ENCODE measurements around the gene NF2. TPM values are rescaled to one million over a fixed set of nuclear protein-coding genes. Genes with fewer than 3 reads are reported as not detected.

NF2 gene
- polyA plus RNA-seq, 3 donors, result 7.7 to 15.5 (median 8.4) TPM

DNA sequence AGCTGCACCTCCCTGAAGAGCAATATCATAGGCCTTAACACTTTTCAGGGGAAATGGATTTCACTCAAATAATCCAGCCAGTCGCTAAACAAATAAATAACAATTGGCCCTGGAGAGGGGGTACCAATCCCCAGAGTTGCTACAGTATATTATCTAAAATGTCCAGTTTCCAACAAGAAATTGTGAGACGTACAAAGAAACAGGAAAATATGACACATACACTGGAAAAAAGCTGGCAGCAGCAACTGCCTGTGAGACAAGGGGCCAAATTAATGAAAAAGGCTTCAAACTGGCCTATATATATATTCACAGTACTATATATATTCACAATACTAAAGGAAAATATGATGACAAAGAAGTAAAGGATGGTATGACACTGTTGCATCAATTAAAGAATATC lies 4.0 kb downstream of the NF2 start:
- peaks cover 30% of the 10 kb centered on the region for H4K20me1 ChIP-seq (ENCODE audit: insufficient read depth, low read length)
- H3K27ac Mint-ChIP-seq, result no peak overlapping the region
- no peak overlapping the region for H3K4me2 ChIP-seq (replicated peaks; ENCODE audit: extremely low read depth, low read length, poor library complexity, severe bottlenecking)
- H3K27ac ChIP-seq (ENCODE audit: low read depth in 1 of 2, low read length in 2 of 2), result no peak overlapping the region
- H3K36me3 Mint-ChIP-seq, result peaks cover 3 to 16% of the 10 kb centered on the region in 2 donors
- no peak overlapping the region for H3K4me3 Mint-ChIP-seq
- no peaks in the 10 kb centered on the region for H3K27me3 Mint-ChIP-seq (ENCODE audit: low read depth in 3 of 3)
- peaks cover 0 to 10% of the 10 kb centered on the region in 2 donors for H3K9me3 ChIP-seq (replicated peaks in 1 of 2; ENCODE audit: control insufficient read depth in 1 of 2, insufficient read depth in 1 of 2, low read length in 2 of 2)
- H3K36me3 ChIP-seq (replicated peaks in 1 of 2; ENCODE audit: control insufficient read depth in 1 of 2, insufficient read depth in 2 of 2, low read length in 2 of 2), result peaks cover 0 to 7% of the 10 kb centered on the region in 2 donors
- peaks cover 3 to 15% (median 11%) of the 10 kb centered on the region in 7 donors for H3K9me3 Mint-ChIP-seq
- H2AFZ ChIP-seq (ENCODE audit: insufficient read depth, low read depth, low read length, poor library complexity, severe bottlenecking), result no peak overlapping the region
- H3K79me2 ChIP-seq (ENCODE audit: insufficient read depth, low read length), result peaks cover 88% of the 10 kb centered on the region
- H3K4me1 Mint-ChIP-seq, result peaks cover 22% of the 10 kb centered on the region
- no peak for DNase-seq
- no peak overlapping the region for H3K9ac ChIP-seq (ENCODE audit: insufficient read depth, low read length, poor library complexity, severe bottlenecking)
- TF ChIP-seq, protein P1, sequence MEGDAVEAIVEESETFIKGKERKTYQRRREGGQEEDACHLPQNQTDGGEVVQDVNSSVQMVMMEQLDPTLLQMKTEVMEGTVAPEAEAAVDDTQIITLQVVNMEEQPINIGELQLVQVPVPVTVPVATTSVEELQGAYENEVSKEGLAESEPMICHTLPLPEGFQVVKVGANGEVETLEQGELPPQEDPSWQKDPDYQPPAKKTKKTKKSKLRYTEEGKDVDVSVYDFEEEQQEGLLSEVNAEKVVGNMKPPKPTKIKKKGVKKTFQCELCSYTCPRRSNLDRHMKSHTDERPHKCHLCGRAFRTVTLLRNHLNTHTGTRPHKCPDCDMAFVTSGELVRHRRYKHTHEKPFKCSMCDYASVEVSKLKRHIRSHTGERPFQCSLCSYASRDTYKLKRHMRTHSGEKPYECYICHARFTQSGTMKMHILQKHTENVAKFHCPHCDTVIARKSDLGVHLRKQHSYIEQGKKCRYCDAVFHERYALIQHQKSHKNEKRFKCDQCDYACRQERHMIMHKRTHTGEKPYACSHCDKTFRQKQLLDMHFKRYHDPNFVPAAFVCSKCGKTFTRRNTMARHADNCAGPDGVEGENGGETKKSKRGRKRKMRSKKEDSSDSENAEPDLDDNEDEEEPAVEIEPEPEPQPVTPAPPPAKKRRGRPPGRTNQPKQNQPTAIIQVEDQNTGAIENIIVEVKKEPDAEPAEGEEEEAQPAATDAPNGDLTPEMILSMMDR (IDR thresholded peaks at IDR 0.05), result no peak
- intact Hi-C loops (cut with micrococcal nuclease), result no loop called here
- WGBS (ENCODE audit: insufficient coverage), result no CpG with 5 or more reads among the region's 2 CpGs
- peaks cover 17 to 18% of the 10 kb centered on the region in 2 donors for H3K4me1 ChIP-seq (ENCODE audit: control insufficient read depth in 1 of 2, insufficient read depth in 2 of 2, low read length in 2 of 2)
- no peak overlapping the region for H3K4me3 ChIP-seq (replicated peaks in 1 of 3; ENCODE audit: low read depth in 2 of 3, low read length in 3 of 3)
- no peaks in the 10 kb centered on the region for H3K27me3 ChIP-seq (ENCODE audit: control insufficient read depth in 2 of 2, insufficient read depth in 2 of 2, low read length in 2 of 2)

DNA sequence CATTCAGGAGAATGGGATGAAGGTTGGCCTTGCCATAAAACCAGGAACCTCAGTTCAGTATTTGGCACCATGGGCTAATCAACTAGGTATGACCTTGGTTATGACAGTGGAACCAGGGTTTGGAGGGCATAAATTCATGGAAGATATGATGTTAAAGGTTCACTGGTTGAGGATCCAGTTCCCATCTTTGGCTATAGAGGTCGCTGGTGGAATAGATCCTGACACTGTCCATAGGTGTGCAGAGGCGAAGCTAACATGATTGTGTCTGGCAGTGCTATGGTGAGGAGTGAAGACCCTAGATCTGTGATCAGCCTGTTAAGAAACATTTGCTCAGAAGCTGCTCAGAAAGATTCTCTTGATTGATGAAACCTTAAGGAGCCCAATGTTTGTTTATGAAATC lies 5.7 kb downstream of the NF2 start:
- no peaks in the 10 kb centered on the region for H3K27me3 ChIP-seq (ENCODE audit: control insufficient read depth in 2 of 2, insufficient read depth in 2 of 2, low read length in 2 of 2)
- DNase-seq, result no peak
- H3K4me3 Mint-ChIP-seq, result no peak overlapping the region
- no peak overlapping the region for H3K4me2 ChIP-seq (replicated peaks; ENCODE audit: extremely low read depth, low read length, poor library complexity, severe bottlenecking)
- H3K36me3 Mint-ChIP-seq, result peaks cover 3 to 16% of the 10 kb centered on the region in 2 donors
- peaks cover 10 to 13% of the 10 kb centered on the region in 2 donors for H3K4me1 ChIP-seq (ENCODE audit: control insufficient read depth in 1 of 2, insufficient read depth in 2 of 2, low read length in 2 of 2)
- intact Hi-C loops (cut with micrococcal nuclease), result no loop called here
- peaks cover 44% of the 10 kb centered on the region for H4K20me1 ChIP-seq (ENCODE audit: insufficient read depth, low read length)
- peaks cover 3 to 17% (median 11%) of the 10 kb centered on the region in 7 donors for H3K9me3 Mint-ChIP-seq
- no peak overlapping the region for H2AFZ ChIP-seq (ENCODE audit: insufficient read depth, low read depth, low read length, poor library complexity, severe bottlenecking)
- no peak overlapping the region for H3K4me3 ChIP-seq (replicated peaks in 1 of 3; ENCODE audit: low read depth in 2 of 3, low read length in 3 of 3)
- H3K79me2 ChIP-seq (ENCODE audit: insufficient read depth, low read length), result peaks cover 97% of the 10 kb centered on the region
- H3K4me1 Mint-ChIP-seq, result peaks cover 19% of the 10 kb centered on the region
- H3K27ac Mint-ChIP-seq, result no peak overlapping the region
- peaks cover 0 to 7% of the 10 kb centered on the region in 2 donors for H3K36me3 ChIP-seq (replicated peaks in 1 of 2; ENCODE audit: control insufficient read depth in 1 of 2, insufficient read depth in 2 of 2, low read length in 2 of 2)
- H3K9me3 ChIP-seq (replicated peaks in 1 of 2; ENCODE audit: control insufficient read depth in 1 of 2, insufficient read depth in 1 of 2, low read length in 2 of 2), result peaks cover 0 to 10% of the 10 kb centered on the region in 2 donors
- H3K9ac ChIP-seq (ENCODE audit: insufficient read depth, low read length, poor library complexity, severe bottlenecking), result no peak overlapping the region
- no peaks in the 10 kb centered on the region for H3K27me3 Mint-ChIP-seq (ENCODE audit: low read depth in 3 of 3)
- no peak overlapping the region for H3K27ac ChIP-seq (ENCODE audit: low read depth in 1 of 2, low read length in 2 of 2)
- 100% methylated on average over 1 of the region's 2 CpGs for WGBS (ENCODE audit: insufficient coverage)
- TF ChIP-seq, protein P1 (IDR thresholded peaks at IDR 0.05), result no peak
